HG02852 (cell line): Measurements from ENCODE around the gene ELAC2.

Experiments
- ATAC-seq: cut with Tn5 transposase; IDR thresholded peaks from one replicate; pipeline ENCODE4 v1.9.1; 2021; ENCODE audit warnings: mild to moderate bottlenecking, moderate library complexity; ENCODE audit not compliant: unreplicated experiment

ELAC2 gene

DNA sequence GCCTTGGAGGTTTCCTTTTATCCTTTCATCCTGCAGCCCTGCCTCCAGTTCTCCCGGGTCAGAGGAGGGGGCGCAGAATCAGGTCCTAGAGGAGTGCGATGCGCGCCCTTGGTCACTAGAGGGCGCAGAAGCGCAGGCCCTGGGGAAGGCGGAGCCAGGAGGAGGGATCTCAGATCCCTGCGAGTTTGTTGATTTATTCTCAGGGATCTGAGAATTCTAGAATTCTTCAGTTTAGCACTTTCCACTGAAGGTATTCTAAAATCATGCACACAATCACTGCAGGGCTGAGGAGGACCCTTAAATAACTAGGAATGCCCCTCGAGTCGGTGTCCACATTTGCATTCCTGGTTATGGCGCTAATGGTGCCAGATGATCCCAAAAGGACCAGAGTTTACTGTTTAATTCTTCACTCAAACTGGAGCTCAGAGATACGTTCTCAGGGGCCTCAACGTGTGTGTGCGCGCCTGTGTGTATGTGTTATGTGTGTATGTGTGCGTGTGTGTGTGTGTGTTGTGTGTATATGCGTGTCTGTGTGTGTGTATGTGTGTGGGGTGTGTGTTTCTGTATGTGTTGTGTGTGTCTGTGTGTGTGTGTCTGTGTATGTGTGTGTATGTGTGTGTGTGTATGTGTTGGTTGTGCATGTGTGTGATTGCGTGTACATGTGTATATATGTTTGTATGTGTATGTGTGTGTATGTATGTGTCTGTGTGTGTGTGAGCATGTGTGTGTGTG lies 6.9 kb upstream of the ELAC2 start:
- ATAC-seq, result peak; percentile 81

GRCh38 chr17:13024016-13024415 lies 6.2 kb upstream of the ELAC2 start:
- ATAC-seq, result no peak

DNA sequence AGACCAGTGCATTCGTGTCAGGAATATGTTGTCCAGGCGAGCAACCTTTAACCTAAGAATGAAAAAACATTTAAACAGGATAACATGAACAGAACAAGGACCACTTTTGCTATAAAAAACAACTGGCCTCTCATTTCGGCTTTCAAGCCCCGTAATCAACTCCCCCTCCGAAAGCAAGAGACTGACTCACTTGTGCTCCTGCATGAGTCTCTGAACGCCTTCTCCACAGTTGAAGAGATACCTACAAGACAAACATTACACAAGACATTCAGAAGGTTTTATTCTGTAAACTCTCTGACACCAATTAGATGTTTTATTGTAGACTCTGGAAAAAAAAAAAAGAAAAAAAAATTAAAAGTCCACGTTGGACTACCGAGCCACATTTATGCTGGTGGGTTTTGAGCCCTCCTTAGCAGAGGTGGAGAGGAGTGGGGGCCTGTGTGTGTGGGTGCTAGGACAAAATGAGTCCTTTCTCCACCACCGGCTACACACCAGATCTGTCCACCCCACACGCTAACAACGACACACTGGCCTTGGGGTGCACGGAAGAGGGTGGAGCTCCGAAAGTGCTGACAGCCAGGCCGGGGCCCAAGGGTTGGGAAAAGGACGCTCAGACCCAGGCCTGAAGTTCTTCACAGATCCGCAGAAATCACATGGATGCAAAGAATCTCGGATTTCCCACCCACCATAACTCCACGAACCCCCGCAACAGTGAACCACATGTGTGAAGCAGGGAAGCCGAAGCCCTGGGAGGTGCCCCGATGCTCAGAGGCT lies 759 bp downstream of the ELAC2 start:
- peak; percentile 16 for ATAC-seq

GRCh38 chr17:13014801-13015200 lies 3.0 kb downstream of the ELAC2 start:
- no peak for ATAC-seq

DNA sequence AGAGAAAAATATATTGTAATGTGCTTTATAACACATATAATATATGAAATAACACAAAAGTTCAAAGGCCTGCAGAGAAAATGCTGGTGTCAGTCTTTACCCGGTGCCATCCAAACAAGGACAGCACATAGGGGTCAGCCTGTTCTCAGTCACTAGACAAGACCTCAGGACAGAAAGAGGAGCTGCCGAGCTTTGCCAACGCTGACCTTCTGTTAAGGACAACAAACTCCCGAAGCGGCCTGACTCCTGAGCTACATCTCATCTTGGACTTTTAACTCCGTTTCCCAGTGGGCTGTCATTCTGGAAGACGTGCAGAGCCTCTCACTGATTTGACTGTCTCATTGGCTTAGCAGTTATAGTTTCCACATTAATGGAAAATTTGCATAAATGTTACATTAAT lies 6.9 kb downstream of the ELAC2 start:
- ATAC-seq, result no peak

DNA sequence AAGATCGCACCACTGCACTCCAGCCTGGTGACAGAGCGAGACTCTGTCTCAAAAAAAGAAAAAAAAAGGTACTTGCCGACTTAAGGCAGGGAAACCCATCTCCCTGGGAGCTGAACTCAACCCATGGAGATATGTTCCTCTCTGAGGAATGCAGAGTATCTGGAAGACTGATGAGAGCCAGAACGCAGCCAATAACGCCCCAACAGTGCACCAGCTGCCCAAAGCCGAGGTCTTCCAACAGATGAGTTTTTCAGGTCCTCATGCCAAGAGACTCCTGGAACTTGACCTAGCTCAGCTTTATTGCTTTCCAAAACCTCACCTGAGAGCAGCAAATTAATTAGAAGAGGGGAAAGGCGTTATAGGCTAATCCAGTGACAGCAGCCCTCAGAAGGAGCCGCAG lies 9.4 kb downstream of the ELAC2 start:
- no peak for ATAC-seq

GRCh38 chr17:13005530-13005929 lies 12.3 kb downstream of the ELAC2 start:
- ATAC-seq, result no peak

DNA sequence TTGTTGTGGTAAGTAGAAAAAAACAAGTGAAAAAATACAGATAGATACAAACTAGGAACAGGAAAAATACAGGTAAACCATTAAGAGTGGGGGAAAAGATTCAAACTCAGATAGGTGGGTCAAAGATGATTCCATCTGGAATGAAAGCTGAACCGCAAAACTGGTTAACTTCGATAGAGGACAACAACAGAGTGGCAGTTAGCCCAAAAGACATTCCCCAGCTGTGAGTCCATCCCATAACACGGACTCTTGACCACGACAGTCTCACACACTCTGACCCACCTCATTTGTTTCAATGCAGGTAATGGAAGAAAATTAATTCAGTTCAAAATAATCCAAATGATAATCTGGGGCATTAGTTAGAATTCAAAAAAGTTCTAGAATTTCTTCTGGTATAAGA lies 13.5 kb downstream of the ELAC2 start:
- ATAC-seq, result no peak

GRCh38 chr17:13003927-13004326 lies 13.9 kb downstream of the ELAC2 start:
- no peak for ATAC-seq

- ATAC-seq, result no peak
These were observed 14.4 kb downstream of the ELAC2 start for GRCh38 chr17:13003454-13003851.

DNA sequence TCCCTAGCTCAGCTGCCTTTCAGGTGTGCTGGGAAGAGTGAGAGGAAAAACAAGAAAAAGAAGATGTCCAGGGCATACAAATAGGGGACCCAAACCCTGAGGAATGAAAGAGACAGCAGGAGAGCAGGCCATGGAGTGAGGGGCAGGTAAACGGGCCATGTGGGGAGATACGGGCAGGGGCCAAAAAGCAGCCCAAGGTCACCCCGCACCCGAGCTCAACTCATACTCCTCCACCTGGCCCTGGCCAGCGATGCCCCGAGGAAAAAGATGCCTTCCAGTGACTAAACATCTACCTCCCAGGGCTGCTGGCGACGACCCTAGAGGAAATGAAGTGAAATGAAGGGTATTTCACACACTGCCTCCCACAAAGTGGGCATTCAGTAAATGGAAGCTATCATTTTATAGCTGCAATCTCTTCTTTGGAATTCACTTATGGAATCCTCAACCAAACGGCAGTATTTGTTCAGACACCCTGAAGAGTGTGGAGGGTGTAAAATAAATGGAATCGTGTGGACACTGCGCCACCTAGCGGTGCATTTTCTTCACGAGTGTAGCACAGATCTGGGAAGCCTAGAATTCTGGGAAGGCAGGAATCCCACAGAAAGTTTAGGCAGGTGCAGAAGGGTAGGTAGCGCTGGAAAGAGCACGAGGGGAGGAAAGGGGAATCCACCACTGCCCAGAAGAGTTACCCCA lies 14.9 kb downstream of the ELAC2 start:
- no peak for ATAC-seq

- ATAC-seq, result no peak
These were observed 15.7 kb downstream of the ELAC2 start for GRCh38 chr17:13001991-13002615.

DNA sequence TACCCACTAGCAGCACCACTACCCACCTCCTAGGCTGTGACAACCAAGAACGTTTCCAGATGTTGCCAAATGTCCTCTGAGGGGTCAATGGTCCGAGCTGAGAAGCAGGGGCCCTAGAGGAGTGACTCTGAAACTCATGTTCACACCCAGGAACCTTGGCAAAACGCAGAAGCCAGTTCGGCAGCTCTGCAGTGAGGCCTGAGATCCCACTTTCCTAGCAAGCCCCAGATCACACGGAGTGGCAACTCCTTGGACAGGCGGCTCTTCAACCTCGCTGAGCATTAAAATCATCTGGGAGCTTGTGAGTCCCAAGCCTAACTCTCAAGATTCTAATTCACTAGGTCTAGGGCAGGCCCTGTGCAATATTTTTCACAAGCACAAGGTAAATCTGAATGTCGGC lies 17.3 kb downstream of the ELAC2 start:
- no peak for ATAC-seq

GRCh38 chr17:12998874-12999273 lies 19.0 kb downstream of the ELAC2 start:
- no peak for ATAC-seq

DNA sequence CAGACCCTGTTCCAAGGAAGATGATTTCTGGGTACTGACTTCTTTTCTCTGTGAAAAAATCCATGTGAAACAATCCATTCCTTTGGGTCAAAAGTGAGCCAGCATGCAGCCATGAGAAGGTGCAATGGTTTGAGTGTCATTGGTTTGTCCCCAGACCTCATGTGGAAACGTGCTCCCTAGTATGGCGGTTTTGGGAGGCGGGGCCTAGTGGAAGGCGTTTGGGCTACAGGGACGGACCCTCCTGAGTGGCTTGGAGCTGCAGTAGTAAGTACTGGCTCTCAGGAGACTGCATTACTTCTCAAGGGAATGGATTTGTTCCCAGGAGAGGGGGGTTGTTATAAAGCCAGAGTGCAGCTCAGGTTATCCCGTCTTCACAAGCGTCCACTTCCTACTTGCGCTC lies 19.4 kb downstream of the ELAC2 start:
- no peak for ATAC-seq

DNA sequence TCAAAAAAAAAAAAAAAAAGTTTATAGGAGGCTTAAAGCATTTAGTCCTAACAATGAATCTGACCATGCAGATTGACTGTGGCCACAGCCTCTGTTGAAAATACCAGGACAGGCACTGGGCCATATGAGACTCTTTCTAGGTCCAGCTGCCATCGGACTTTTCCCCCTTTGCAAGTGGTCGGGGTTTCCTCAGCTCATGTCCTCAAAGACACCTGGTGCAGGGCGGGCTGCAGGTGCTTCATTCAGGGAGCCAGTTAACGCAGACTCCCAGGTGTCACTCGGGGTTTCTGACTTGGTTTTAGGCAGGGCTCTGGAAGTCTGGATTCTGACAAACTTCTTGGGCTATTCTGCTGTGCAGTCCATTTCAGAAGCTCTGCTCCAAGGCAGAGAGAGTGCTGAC lies 20.9 kb downstream of the ELAC2 start:
- no peak for ATAC-seq

DNA sequence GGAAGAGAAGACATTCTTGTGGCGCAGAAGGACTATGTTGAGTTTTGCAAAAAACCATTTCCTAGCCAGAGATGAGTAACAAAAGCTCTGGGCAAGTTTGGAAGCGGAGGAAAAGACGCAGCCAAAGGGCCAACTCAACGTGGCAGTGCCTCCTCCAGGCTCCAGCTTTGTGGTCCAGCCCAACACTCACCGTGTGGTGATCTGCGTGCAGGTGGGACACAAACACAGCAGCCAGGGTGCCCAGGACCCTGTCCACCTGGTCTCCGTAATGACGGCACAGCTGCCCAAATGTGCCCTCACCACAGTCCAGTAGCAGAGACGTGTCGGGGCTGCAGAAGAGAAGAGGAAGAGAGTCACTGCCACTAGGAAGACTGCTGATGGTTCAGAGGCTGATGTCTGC lies 21.5 kb downstream of the ELAC2 start:
- ATAC-seq, result no peak

DNA sequence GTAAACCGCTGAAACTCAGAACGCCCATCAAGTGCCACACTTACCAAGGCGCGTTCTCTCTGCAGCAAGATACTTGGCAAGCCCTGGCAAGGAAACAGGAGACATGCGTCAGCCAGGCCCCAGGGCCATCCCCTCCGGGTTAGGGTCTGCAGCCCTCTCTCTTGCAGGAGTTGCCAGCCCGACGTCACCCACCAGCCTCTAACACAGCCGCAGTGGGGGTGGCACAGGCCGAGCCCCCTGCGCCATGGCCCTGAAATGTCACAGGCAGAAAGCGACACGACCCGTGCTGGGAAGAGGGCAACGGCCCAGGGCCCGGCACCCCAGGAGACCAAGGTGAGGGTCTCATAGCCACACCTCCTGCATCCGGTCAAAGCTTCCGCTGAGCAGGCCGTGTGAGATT lies 21.9 kb downstream of the ELAC2 start:
- ATAC-seq, result no peak

DNA sequence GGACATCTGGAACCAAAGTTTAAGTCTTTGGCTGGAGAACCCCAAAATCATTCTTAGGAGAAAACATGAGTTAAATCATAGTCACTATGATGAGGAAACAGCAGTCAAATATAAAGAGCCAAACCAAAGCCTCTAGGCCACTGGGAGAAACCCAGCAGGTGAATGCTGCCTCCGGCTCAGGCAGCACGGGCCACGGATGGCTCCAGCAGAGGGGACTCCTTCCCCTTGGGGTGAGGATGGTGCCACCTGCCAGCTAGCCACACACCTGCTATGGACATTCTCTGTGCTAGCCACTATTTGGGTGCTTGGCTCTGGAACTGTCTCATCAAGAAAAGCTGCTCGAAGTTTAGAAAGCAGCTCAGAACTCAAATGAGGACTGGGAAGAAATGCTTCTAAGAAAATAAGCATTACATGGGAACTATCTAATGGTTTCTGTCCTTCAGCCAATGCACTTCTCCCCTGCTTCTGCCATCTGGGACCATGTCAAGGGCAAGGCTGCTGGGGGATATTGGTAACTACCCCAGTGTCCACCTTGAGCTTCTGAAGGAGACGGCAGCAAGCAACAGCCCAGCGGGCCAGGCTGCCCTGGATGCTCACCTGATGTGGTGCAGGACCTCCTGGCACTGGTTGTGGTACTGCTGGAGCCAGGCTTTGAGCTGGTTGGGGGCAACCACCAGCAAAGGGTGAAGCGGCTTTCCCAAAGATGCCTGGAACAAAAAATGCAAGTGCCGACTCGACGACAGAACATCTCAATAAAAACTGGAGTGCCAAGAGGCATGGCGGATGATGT lies 22.5 kb downstream of the ELAC2 start:
- no peak for ATAC-seq

- no peak for ATAC-seq
These were observed 23.3 kb downstream of the ELAC2 start for GRCh38 chr17:12994341-12995074.
